ENCODE results near the gene DICER1.

DICER1 gene

GRCh38 chr14:95073947-95074346, 83.4 kb downstream of the DICER1 start:
- no peak for TF ChIP-seq CTCF (IDR thresholded peaks at IDR 0.05; ENCODE audit: borderline replicate concordance, insufficient read depth, low read depth, low read length)
- no peak overlapping the region for H3K4me3 ChIP-seq (ENCODE audit: low read depth, low read length)

- H3K4me3 ChIP-seq (ENCODE audit: low read depth, low read length), result no peak overlapping the region
- no peak for TF ChIP-seq CTCF (IDR thresholded peaks at IDR 0.05; ENCODE audit: borderline replicate concordance, insufficient read depth, low read depth, low read length)
These were observed 84.9 kb downstream of the DICER1 start for GRCh38 chr14:95072310-95072905.

- no peak overlapping the region for H3K4me3 ChIP-seq (ENCODE audit: low read depth, low read length)
- no peak for TF ChIP-seq CTCF (IDR thresholded peaks at IDR 0.05; ENCODE audit: borderline replicate concordance, insufficient read depth, low read depth, low read length)
These were observed 85.6 kb downstream of the DICER1 start for GRCh38 chr14:95071649-95072280.

GRCh38 chr14:95070748-95071435, 86.4 kb downstream of the DICER1 start:
- no peak overlapping the region for H3K4me3 ChIP-seq (ENCODE audit: low read depth, low read length)
- no peak for TF ChIP-seq CTCF (IDR thresholded peaks at IDR 0.05; ENCODE audit: borderline replicate concordance, insufficient read depth, low read depth, low read length)

GRCh38 chr14:95069547-95069946, 87.8 kb downstream of the DICER1 start:
- TF ChIP-seq CTCF (IDR thresholded peaks at IDR 0.05; ENCODE audit: borderline replicate concordance, insufficient read depth, low read depth, low read length), result no peak
- no peak overlapping the region for H3K4me3 ChIP-seq (ENCODE audit: low read depth, low read length)

- no peak overlapping the region for H3K4me3 ChIP-seq (ENCODE audit: low read depth, low read length)
- TF ChIP-seq CTCF (IDR thresholded peaks at IDR 0.05; ENCODE audit: borderline replicate concordance, insufficient read depth, low read depth, low read length), result no peak
These were observed 88.3 kb downstream of the DICER1 start for GRCh38 chr14:95069018-95069417.

GRCh38 chr14:95068521-95068920, 88.8 kb downstream of the DICER1 start:
- TF ChIP-seq CTCF (IDR thresholded peaks at IDR 0.05; ENCODE audit: borderline replicate concordance, insufficient read depth, low read depth, low read length), result no peak
- no peak overlapping the region for H3K4me3 ChIP-seq (ENCODE audit: low read depth, low read length)
